ENCODE data around the gene DYRK3. TPM values are rescaled to one million over a fixed set of nuclear protein-coding genes. Genes with fewer than 3 reads are reported as not detected.

The DYRK3 gene
- total and polyA plus RNA-seq, 2 of the 13 experiments (the other 11 are each of a cell fraction or from before 2014, with no cell fraction given), result 0.48 to 2.8 TPM

GRCh38 chr1:206681359-206681758, 46.0 kb downstream of the DYRK3 start:
- BruUV-seq (replicated peaks), result no TSS peak
- Histone ChIP-seq H3K79me2 (ENCODE audit: insufficient read depth, low read length) (peaks cover 6% of the 10 kb centered on the region), H3K27me3 (ENCODE audit: control insufficient read depth in 1 of 2, insufficient read depth in 2 of 2, low read length in 2 of 2) (peaks cover 3 to 15% of the 10 kb centered on the region in 2 experiments; a peak in 3 of 5 replicates), H3K36me3 (replicated peaks in 1 of 2; ENCODE audit: control insufficient read depth in 1 of 2, insufficient read depth in 2 of 2, low read length in 2 of 2) (no peaks in the 10 kb centered on the region), H3K4me2 (ENCODE audit: low read depth, low read length) (no peak overlapping the region), H3K9ac (ENCODE audit: insufficient read depth, low read depth, low read length) (no peak overlapping the region), H3K4me3 (replicated peaks in 1 of 3; ENCODE audit: insufficient read depth in 1 of 3, low read depth in 2 of 3, low read length in 3 of 3) (no peak overlapping the region), H2AFZ (ENCODE audit: low read length) (no peak overlapping the region), H4K20me1 (ENCODE audit: insufficient read depth, low read length) (peaks cover 4% of the 10 kb centered on the region; the same call in 1 of the 2 replicates), H3K9me3 (ENCODE audit: low read length) (no peaks in the 10 kb centered on the region), H3K27ac (ENCODE audit: extremely low read length, insufficient read depth, low read length) (no peak overlapping the region), H3K4me1 (ENCODE audit: insufficient read depth, low read length) (peaks cover 50% of the 10 kb centered on the region)
- TF ChIP-seq CREB1 (IDR thresholded peaks at IDR 0.05) (peak; percentile 84), CREB1 (CRISPR knock-in tag; IDR thresholded peaks at IDR 0.05) (no peak), ZSCAN29 (CRISPR knock-in tag; conservative IDR thresholded peaks at IDR 0.05) (no peak), ZNF20 (CRISPR knock-in tag; IDR thresholded peaks at IDR 0.05) (no peak), ETS1 (CRISPR knock-in tag; IDR thresholded peaks at IDR 0.05) (no peak)
- in situ Hi-C loops (cut with HindIII; ENCODE audit: extremely low pct_ligation_motif_present, low pct_unique_long_range_greater_than_20kb) (no loop called here), intact Hi-C loops (cut with micrococcal nuclease; ENCODE audit: unreplicated experiment) (loop anchor here (5.0 kb wide), 1 partner anchor 69 kb away; the partner anchor contains the start of gene EIF2D)
- ChIA-PET POLR2A (no interaction called here), CTCF (ENCODE audit: low intra/inter-chr PET ratio, low total read pairs) (no interaction called here)
- WGBS (ENCODE audit: low lambda C conversion rate), result 47% methylated on average over 2 of the region's 2 CpGs
- FAIRE-seq (peak; percentile 4), ATAC-seq (no peak), DNase-seq (ENCODE audit: low spot score) (no peak)

- no peak overlapping the region for H2AFZ ChIP-seq (ENCODE audit: low read length)
- WGBS (ENCODE audit: low lambda C conversion rate), result 17% methylated on average over 3 of the region's 3 CpGs
- peaks cover 10% of the 10 kb centered on the region; the same call in 1 of the 2 replicates for H4K20me1 ChIP-seq (ENCODE audit: insufficient read depth, low read length)
- intact Hi-C loops (cut with micrococcal nuclease; ENCODE audit: unreplicated experiment) (loop anchor here (5.0 kb wide), 1 partner anchor 70 kb away; the partner anchor contains the start of gene EIF2D), in situ Hi-C loops (cut with HindIII; ENCODE audit: extremely low pct_ligation_motif_present, low pct_unique_long_range_greater_than_20kb) (no loop called here)
- DNase-seq (ENCODE audit: low spot score) (peak; percentile 47), FAIRE-seq (peak; percentile 39), ATAC-seq (no peak)
- H3K4me1 ChIP-seq (ENCODE audit: insufficient read depth, low read length), result peaks cover 57% of the 10 kb centered on the region
- ChIA-PET CTCF (ENCODE audit: low intra/inter-chr PET ratio, low total read pairs) (no interaction called here), POLR2A (no interaction called here)
- no peaks in the 10 kb centered on the region for H3K9me3 ChIP-seq (ENCODE audit: low read length)
- H3K4me2 ChIP-seq (ENCODE audit: low read depth, low read length), result peak overlapping the region; percentile 66; the same call in 1 of the 2 replicates
- no TSS peak for BruUV-seq (replicated peaks)
- H3K36me3 ChIP-seq (replicated peaks in 1 of 2; ENCODE audit: control insufficient read depth in 1 of 2, insufficient read depth in 2 of 2, low read length in 2 of 2), result no peaks in the 10 kb centered on the region
- H3K4me3 ChIP-seq (replicated peaks in 1 of 3; ENCODE audit: insufficient read depth in 1 of 3, low read depth in 2 of 3, low read length in 3 of 3), result no peak overlapping the region
- peaks cover 3 to 15% of the 10 kb centered on the region in 2 experiments; a peak in 3 of 5 replicates for H3K27me3 ChIP-seq (ENCODE audit: control insufficient read depth in 1 of 2, insufficient read depth in 2 of 2, low read length in 2 of 2)
- no peak overlapping the region for H3K9ac ChIP-seq (ENCODE audit: insufficient read depth, low read depth, low read length)
- H3K79me2 ChIP-seq (ENCODE audit: insufficient read depth, low read length), result peaks cover 13% of the 10 kb centered on the region
- no peak overlapping the region for H3K27ac ChIP-seq (ENCODE audit: extremely low read length, insufficient read depth, low read length)
- no peak for TF ChIP-seq ZNF383 (CRISPR knock-in tag; IDR thresholded peaks at IDR 0.05; ENCODE audit: borderline replicate concordance)
- no peak for TF ChIP-seq ZNF7 (CRISPR knock-in tag; IDR thresholded peaks at IDR 0.05)
- TF ChIP-seq ZNF850 (CRISPR knock-in tag; conservative IDR thresholded peaks at IDR 0.05), result no peak
- no peak for TF ChIP-seq TFDP2 (CRISPR knock-in tag; IDR thresholded peaks at IDR 0.05)
- peak; percentile 60; the same call in 1 of the 2 replicates for TF ChIP-seq ARID5B (CRISPR knock-in tag; IDR thresholded peaks at IDR 0.05)
- TF ChIP-seq ZFP36 (IDR thresholded peaks at IDR 0.05; ENCODE audit: borderline replicate concordance, low read depth, low read length, partially characterized antibody), result no peak
- no peak for TF ChIP-seq ETS1 (CRISPR knock-in tag; IDR thresholded peaks at IDR 0.05)
Measured at GRCh38 chr1:206682111-206682510, 46.8 kb downstream of the DYRK3 start.
